Astrocyte (in vitro differentiated cells and primary cell): ENCODE measurements around the gene AP5S1. TPM values are rescaled to one million over a fixed set of nuclear protein-coding genes. Genes with fewer than 3 reads are reported as not detected.

ENCODE experiments used
- DNase-seq: peaks from one replicate; pipeline ENCODE4 v3.0.0-alpha.2; 2010; ENCODE audit warnings: low read depth
- FAIRE-seq: peaks from 2 replicates; lab custom pipeline; 2011; peaks lifted over from hg19 to GRCh38; lab: Jason Lieb, UNC
- H2AFZ ChIP-seq: 2 replicates; pipeline ENCODE4 v1.6.0; 2012; ENCODE audit warnings: low read depth, low read length, inconsistent platforms
- H3K27ac ChIP-seq: 2 replicates; pipeline ENCODE4 v1.5.1; 2011; ENCODE audit warnings: low read depth, low read length, inconsistent platforms
- H3K27me3 ChIP-seq: 2 replicates; pipeline ENCODE4 v1.6.0; 2011; ENCODE audit warnings: low read length, inconsistent platforms; ENCODE audit not compliant: insufficient read depth
- H3K36me3 ChIP-seq: 2 replicates; pipeline ENCODE4 v1.5.1; 2011; ENCODE audit warnings: low read length, inconsistent platforms; ENCODE audit not compliant: insufficient read depth
- H3K4me1 ChIP-seq: 2 replicates; pipeline ENCODE4 v1.5.1; 2011; ENCODE audit warnings: low read length, inconsistent platforms; ENCODE audit not compliant: insufficient read depth
- H3K4me2 ChIP-seq: 2 replicates; pipeline ENCODE4 v1.6.0; 2012; ENCODE audit warnings: low read length, inconsistent platforms
- H3K4me3 ChIP-seq: 2 replicates; pipeline ENCODE4 v1.5.1; 2011; ENCODE audit warnings: low read depth, mild to moderate bottlenecking, low read length, inconsistent platforms; ENCODE audit not compliant: insufficient read depth
- H3K79me2 ChIP-seq: 2 replicates; pipeline ENCODE4 v1.6.0; 2012; ENCODE audit warnings: mild to moderate bottlenecking, low read length, inconsistent platforms; ENCODE audit not compliant: insufficient read depth
- H3K9ac ChIP-seq: 2 replicates; pipeline ENCODE4 v1.6.0; 2012; ENCODE audit warnings: mild to moderate bottlenecking, low read length, inconsistent platforms
- H3K9me3 ChIP-seq: 2 replicates; pipeline ENCODE4 v1.5.1; 2012; ENCODE audit warnings: low read depth, mild to moderate bottlenecking, low read length, inconsistent platforms; ENCODE audit not compliant: insufficient read depth
- H4K20me1 ChIP-seq: 2 replicates; pipeline ENCODE4 v1.6.0; 2012; ENCODE audit warnings: low read length, inconsistent platforms; ENCODE audit not compliant: insufficient read depth
- H3K27ac Mint-ChIP-seq: one replicate; pipeline ENCODE4 v1.8.0; 2021; ENCODE audit warnings: mild to moderate bottlenecking, mixed read lengths; ENCODE audit not compliant: unreplicated experiment
- H3K27me3 Mint-ChIP-seq: one replicate; pipeline ENCODE4 v1.8.0; 2021; ENCODE audit warnings: low read depth, mixed read lengths; ENCODE audit not compliant: unreplicated experiment
- H3K36me3 Mint-ChIP-seq: one replicate; pipeline ENCODE4 v1.8.0; 2021; ENCODE audit warnings: low read depth, mixed read lengths; ENCODE audit not compliant: unreplicated experiment
- H3K4me1 Mint-ChIP-seq: one replicate; pipeline ENCODE4 v1.8.0; 2021; ENCODE audit warnings: low read depth, mixed read lengths; ENCODE audit not compliant: unreplicated experiment
- H3K4me3 Mint-ChIP-seq: one replicate; pipeline ENCODE4 v1.8.0; 2021; ENCODE audit warnings: mild to moderate bottlenecking, moderate library complexity, mixed read lengths; ENCODE audit not compliant: unreplicated experiment
- H3K9me3 Mint-ChIP-seq: one replicate; pipeline ENCODE4 v1.8.0; 2021; ENCODE audit warnings: mild to moderate bottlenecking, mixed read lengths; ENCODE audit not compliant: unreplicated experiment
- EZH2 ChIP-seq: IDR thresholded peaks from 2 replicates; pipeline ENCODE4 v1.6.1; 2012; ENCODE audit warnings: mild to moderate bottlenecking, low read length, inconsistent platforms; ENCODE audit not compliant: insufficient read depth
- total RNA-seq: library from RNA; stranded (reverse); gene quantifications from 2 replicates; pipeline ENCODE4 v1.2.1, GENCODE V29; 2021
- TF ChIP-seq, protein P1 (sequence below): IDR thresholded peaks from 2 replicates; pipeline ENCODE4 v1.5.1; 2011; ENCODE audit warnings: low read depth, mild to moderate bottlenecking, inconsistent platforms, low read length, moderate library complexity; ENCODE audit not compliant: insufficient read depth

AP5S1 gene
- total RNA-seq, 1 donor from 2014 or later, result 12.6 TPM

DNA sequence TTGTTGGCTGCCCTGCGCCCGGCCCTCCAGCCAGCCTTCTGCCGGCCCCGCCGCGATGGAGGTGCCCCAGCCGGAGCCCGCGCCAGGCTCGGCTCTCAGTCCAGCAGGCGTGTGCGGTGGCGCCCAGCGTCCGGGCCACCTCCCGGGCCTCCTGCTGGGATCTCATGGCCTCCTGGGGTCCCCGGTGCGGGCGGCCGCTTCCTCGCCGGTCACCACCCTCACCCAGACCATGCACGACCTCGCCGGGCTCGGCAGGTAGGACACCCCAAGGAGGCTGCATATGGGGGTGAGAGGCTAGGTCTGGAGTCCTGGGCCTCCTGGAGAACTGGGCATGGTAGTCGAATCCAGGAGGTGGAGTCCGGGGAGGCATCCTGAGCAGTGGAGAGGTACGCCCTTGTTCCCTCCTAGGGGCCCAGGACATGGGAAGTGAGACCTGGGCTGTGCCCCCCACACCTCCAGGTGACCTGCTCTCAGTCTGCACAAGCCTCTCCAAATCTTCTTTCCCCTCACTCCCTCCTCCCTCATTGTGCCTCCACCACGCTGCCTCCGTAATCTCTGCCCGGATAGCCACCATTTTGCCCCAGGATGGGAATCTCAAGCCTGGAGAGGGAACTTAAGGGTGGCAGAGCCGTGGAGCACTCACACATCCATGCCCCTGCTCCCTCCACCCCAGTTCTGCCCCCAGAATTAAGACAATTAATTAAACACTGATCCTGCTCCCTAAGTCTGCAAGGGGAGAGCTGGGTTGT is 23.7 kb upstream of the AP5S1 start:
- peak overlapping the region; percentile 18 for H2AFZ ChIP-seq
- no peaks in the 10 kb centered on the region for H3K9me3 Mint-ChIP-seq
- FAIRE-seq, result no peak

DNA sequence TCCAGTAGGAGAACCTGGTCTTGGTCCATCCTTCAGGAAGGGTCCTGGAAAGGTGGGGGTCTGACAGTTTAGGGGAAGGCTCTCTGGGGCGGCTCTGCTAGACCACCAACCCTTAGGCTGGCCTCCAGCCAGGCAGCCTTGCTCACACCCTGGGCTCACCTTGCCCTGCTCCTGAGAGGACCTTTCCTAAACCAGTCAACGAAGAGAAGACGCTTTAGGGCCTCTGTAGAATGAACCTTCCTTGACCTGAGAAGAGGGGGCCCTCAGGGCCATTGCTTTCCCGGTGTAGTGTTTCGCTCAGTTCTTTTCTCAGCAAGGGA is 23.2 kb upstream of the AP5S1 start:
- H3K27me3 ChIP-seq, result no peaks in the 10 kb centered on the region
- H3K9ac ChIP-seq, result peak overlapping the region; percentile 87
- Mint-ChIP-seq H3K36me3 (peaks cover 7% of the 10 kb centered on the region), H3K27ac (no peak overlapping the region), H3K9me3 (no peaks in the 10 kb centered on the region), H3K4me1 (peaks cover 11% of the 10 kb centered on the region), H3K27me3 (no peaks in the 10 kb centered on the region), H3K4me3 (peak overlapping the region; percentile 64)
- H3K9me3 ChIP-seq, result no peaks in the 10 kb centered on the region
- peaks cover 34% of the 10 kb centered on the region for H3K79me2 ChIP-seq
- FAIRE-seq, result no peak
- H3K27ac ChIP-seq, result peak overlapping the region; percentile 63
- peak overlapping the region; percentile 73 for H3K4me3 ChIP-seq
- H3K4me1 ChIP-seq, result peaks cover 30% of the 10 kb centered on the region
- peaks cover 9% of the 10 kb centered on the region for H3K36me3 ChIP-seq
- H4K20me1 ChIP-seq, result peaks cover 6% of the 10 kb centered on the region
- peak overlapping the region; percentile 89 for H3K4me2 ChIP-seq
- H2AFZ ChIP-seq, result no peak overlapping the region
- TF ChIP-seq, protein P1, sequence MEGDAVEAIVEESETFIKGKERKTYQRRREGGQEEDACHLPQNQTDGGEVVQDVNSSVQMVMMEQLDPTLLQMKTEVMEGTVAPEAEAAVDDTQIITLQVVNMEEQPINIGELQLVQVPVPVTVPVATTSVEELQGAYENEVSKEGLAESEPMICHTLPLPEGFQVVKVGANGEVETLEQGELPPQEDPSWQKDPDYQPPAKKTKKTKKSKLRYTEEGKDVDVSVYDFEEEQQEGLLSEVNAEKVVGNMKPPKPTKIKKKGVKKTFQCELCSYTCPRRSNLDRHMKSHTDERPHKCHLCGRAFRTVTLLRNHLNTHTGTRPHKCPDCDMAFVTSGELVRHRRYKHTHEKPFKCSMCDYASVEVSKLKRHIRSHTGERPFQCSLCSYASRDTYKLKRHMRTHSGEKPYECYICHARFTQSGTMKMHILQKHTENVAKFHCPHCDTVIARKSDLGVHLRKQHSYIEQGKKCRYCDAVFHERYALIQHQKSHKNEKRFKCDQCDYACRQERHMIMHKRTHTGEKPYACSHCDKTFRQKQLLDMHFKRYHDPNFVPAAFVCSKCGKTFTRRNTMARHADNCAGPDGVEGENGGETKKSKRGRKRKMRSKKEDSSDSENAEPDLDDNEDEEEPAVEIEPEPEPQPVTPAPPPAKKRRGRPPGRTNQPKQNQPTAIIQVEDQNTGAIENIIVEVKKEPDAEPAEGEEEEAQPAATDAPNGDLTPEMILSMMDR, result no peak
- no peak for TF ChIP-seq EZH2
- no peak for DNase-seq

More for the DNA sequence above, 23.7 kb upstream of the AP5S1 start:
- H3K4me1 Mint-ChIP-seq, result peaks cover 11% of the 10 kb centered on the region
- peak overlapping the region; percentile 73 for H3K4me3 ChIP-seq
- no peaks in the 10 kb centered on the region for H3K27me3 Mint-ChIP-seq
- H3K4me2 ChIP-seq, result peak overlapping the region; percentile 89
- peaks cover 34% of the 10 kb centered on the region for H3K79me2 ChIP-seq
- H4K20me1 ChIP-seq, result peaks cover 6% of the 10 kb centered on the region
- H3K27ac ChIP-seq, result peak overlapping the region; percentile 63
- no peaks in the 10 kb centered on the region for H3K27me3 ChIP-seq
- peak overlapping the region; percentile 87 for H3K9ac ChIP-seq
- TF ChIP-seq, protein P1, result no peak
- no peak for TF ChIP-seq EZH2
- no peak for DNase-seq
- peaks cover 9% of the 10 kb centered on the region for H3K36me3 ChIP-seq
- H3K27ac Mint-ChIP-seq, result peak overlapping the region; percentile 26
- H3K4me3 Mint-ChIP-seq, result peak overlapping the region; percentile 64
- no peaks in the 10 kb centered on the region for H3K9me3 ChIP-seq
- H3K36me3 Mint-ChIP-seq, result peaks cover 5% of the 10 kb centered on the region
- peaks cover 30% of the 10 kb centered on the region for H3K4me1 ChIP-seq
